ENCODE measurements around the gene PIP5K1C.

DNA sequence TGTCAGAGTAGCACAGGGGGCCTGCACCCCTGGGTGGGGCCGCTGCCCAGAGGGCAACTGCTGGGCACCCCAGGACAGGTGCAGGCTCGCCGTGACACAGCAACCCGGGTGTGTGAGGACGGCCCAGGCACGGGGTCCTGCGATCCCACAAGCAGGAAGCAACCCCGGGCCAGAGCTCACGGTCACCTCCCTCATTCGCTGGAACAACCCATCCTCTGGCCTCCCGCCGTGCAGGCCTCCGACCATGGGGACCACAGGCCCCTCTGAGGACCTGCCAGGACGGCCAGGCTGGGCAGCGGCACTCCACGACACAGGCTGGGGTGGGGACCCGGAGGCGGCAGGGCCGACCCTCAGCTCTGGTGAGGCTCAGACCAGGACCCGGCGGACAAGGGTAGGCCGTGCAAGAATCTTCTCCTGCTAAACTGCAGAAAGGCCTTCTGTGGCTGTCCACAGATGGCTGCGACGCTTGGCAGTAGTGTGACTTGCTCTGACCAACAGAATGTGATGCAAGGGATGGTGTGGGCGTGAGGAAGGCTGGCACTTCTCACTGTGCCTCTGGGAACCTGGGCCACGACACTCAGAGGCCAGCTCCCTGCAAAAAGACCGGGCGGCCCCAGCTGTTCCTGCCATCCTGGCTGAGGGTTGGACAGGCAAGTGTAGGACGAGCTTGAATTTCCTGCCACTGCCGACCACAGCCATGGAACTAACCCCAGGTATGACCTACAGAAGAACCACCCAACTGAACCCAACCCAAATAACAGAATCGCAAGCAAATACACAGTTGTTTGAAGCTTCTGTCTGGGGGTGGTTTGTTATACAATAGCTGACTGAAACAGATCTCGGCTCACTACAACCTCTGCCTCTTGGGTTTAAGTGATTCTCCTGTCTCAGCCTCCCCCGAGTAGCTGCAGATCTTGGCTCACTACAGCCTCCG is 26.5 kb downstream of the PIP5K1C start:
- TF ChIP-seq, protein P1, sequence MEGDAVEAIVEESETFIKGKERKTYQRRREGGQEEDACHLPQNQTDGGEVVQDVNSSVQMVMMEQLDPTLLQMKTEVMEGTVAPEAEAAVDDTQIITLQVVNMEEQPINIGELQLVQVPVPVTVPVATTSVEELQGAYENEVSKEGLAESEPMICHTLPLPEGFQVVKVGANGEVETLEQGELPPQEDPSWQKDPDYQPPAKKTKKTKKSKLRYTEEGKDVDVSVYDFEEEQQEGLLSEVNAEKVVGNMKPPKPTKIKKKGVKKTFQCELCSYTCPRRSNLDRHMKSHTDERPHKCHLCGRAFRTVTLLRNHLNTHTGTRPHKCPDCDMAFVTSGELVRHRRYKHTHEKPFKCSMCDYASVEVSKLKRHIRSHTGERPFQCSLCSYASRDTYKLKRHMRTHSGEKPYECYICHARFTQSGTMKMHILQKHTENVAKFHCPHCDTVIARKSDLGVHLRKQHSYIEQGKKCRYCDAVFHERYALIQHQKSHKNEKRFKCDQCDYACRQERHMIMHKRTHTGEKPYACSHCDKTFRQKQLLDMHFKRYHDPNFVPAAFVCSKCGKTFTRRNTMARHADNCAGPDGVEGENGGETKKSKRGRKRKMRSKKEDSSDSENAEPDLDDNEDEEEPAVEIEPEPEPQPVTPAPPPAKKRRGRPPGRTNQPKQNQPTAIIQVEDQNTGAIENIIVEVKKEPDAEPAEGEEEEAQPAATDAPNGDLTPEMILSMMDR (IDR thresholded peaks at IDR 0.05): no peak
- TF ChIP-seq POLR2AphosphoS5 (IDR thresholded peaks at IDR 0.05) (no peak), POLR2A (IDR thresholded peaks at IDR 0.05) (no peak)

All from breast epithelium (tissue), 3 donors.